Measurements from ENCODE around the gene KCNE2.

GRCh38 chr21:34362136-34362444, 1.7 kb upstream of the KCNE2 start:
- TF ChIP-seq CTCF (IDR thresholded peaks at IDR 0.05) (peak; percentile 43), EZH2 (IDR thresholded peaks at IDR 0.05; ENCODE audit: borderline replicate concordance, insufficient read depth, low read depth, low read length, poor library complexity, severe bottlenecking) (no peak)

Data from B cell (primary cell).